Neural cell (in vitro differentiated cells): ENCODE data around the gene MUC12. TPM values are rescaled to one million over a fixed set of nuclear protein-coding genes. Genes with fewer than 3 reads are reported as not detected.

Experiments used
- H2AFZ ChIP-seq: fragments of 200-600, 300-800 bp; sonication (generic), shearing (Covaris generic); 2 replicates; pipeline ENCODE4 v1.6.0; 2014; ENCODE audit warnings: low read depth, mild to moderate bottlenecking, antibody characterized with exemption, low read length, moderate library complexity
- H3F3A ChIP-seq: fragments of 200-600 bp; shearing (Covaris generic); 2 replicates; pipeline ENCODE4 v1.6.1; 2016; ENCODE audit warnings: mild to moderate bottlenecking, moderate library complexity, mixed read lengths, antibody characterized with exemption, low read length; ENCODE audit not compliant: insufficient read depth, poor library complexity, severe bottlenecking
- H3K27ac ChIP-seq: fragments of 200-600, 300-800 bp; sonication (generic), shearing (Covaris generic); 2 replicates; pipeline ENCODE4 v1.5.1; 2014; ENCODE audit warnings: mild to moderate bottlenecking, low read length, moderate library complexity
- H3K27me3 ChIP-seq: fragments of 300-800, 200-600 bp; sonication (generic), shearing (Covaris generic); 2 replicates; pipeline ENCODE4 v1.6.0; 2014; ENCODE audit warnings: mild to moderate bottlenecking, low read depth, low read length, moderate library complexity; ENCODE audit not compliant: insufficient read depth
- H3K36me3 ChIP-seq: fragments of 300-800, 200-600 bp; sonication (generic), shearing (Covaris generic); 2 replicates; pipeline ENCODE4 v1.5.1; 2014; ENCODE audit warnings: mild to moderate bottlenecking, antibody characterized with exemption, low read length, moderate library complexity; ENCODE audit not compliant: insufficient read depth
- H3K4me2 ChIP-seq: fragments of 300-800, 200-600 bp; sonication (generic), shearing (Covaris generic); 2 replicates; pipeline ENCODE4 v1.6.0; 2014; ENCODE audit warnings: mild to moderate bottlenecking, low read length
- H3K4me3 ChIP-seq: fragments of 300-800, 200-600 bp; sonication (generic), shearing (Covaris generic); 2 replicates; pipeline ENCODE4 v1.5.1; 2014; ENCODE audit warnings: mild to moderate bottlenecking, low read length, moderate library complexity
- H3K79me2 ChIP-seq: fragments of 200-600 bp; shearing (Covaris generic); replicated peaks from 2 replicates; pipeline ENCODE4 v1.6.0; 2014; ENCODE audit warnings: mild to moderate bottlenecking, low read length, moderate library complexity; ENCODE audit not compliant: insufficient read depth
- H3K9ac ChIP-seq: fragments of 300-800, 200-600 bp; sonication (generic), shearing (Covaris generic); 2 replicates; pipeline ENCODE4 v1.6.1; 2016; ENCODE audit warnings: mild to moderate bottlenecking, low read length, mixed read lengths
- H3K9me2 ChIP-seq: fragments of 200-600 bp; shearing (Covaris generic); 2 replicates; pipeline ENCODE4 v1.6.1; 2016; ENCODE audit warnings: mild to moderate bottlenecking, low read length, mixed read lengths; ENCODE audit not compliant: insufficient read depth
- H3K9me3 ChIP-seq: fragments of 200-600, 300-800 bp; sonication (generic), shearing (Covaris generic); 2 replicates; pipeline ENCODE4 v1.6.1; 2016; ENCODE audit warnings: mild to moderate bottlenecking, mixed run types, low read length, moderate library complexity, mixed read lengths
- H4K20me1 ChIP-seq: fragments of 200-600 bp; shearing (Covaris generic); 2 replicates; pipeline ENCODE4 v1.6.1; 2016; ENCODE audit warnings: mild to moderate bottlenecking, mixed run types; ENCODE audit not compliant: insufficient read depth
- EP300 ChIP-seq: fragments of 450-650 bp; conservative IDR thresholded peaks from 2 replicates; pipeline ENCODE4 v1.6.1; 2014; ENCODE audit warnings: antibody characterized with exemption, mild to moderate bottlenecking, moderate library complexity; ENCODE audit not compliant: poor library complexity, severe bottlenecking
- EZH2 ChIP-seq: fragments of 200-600, 300-800 bp; shearing (Covaris generic), sonication (generic); IDR thresholded peaks from 2 replicates; pipeline ENCODE4 v1.6.1; 2014; ENCODE audit warnings: antibody characterized with exemption, low read length, borderline replicate concordance, mild to moderate bottlenecking; ENCODE audit not compliant: insufficient read depth, poor library complexity, severe bottlenecking
- MXI1 ChIP-seq: fragments of 450-650 bp; conservative IDR thresholded peaks from 2 replicates; pipeline ENCODE4 v1.6.1; 2014; ENCODE audit warnings: antibody characterized with exemption, mild to moderate bottlenecking; ENCODE audit not compliant: poor library complexity, severe bottlenecking
- POLR2AphosphoS5 ChIP-seq: IDR thresholded peaks from 2 replicates; pipeline ENCODE4 v1.6.1; 2012
- RAD21 ChIP-seq: fragments of 450-650 bp; conservative IDR thresholded peaks from 2 replicates; pipeline ENCODE4 v1.6.1; 2014; ENCODE audit warnings: antibody characterized with exemption, mild to moderate bottlenecking, moderate library complexity
- SMC3 ChIP-seq: fragments of 450-650 bp; conservative IDR thresholded peaks from 2 replicates; pipeline ENCODE4 v1.6.1; 2014; ENCODE audit warnings: antibody characterized with exemption, mild to moderate bottlenecking, moderate library complexity; ENCODE audit not compliant: poor library complexity
- TAF1 ChIP-seq: IDR thresholded peaks from 2 replicates; pipeline ENCODE4 v1.6.1; 2012; ENCODE audit warnings: low read depth
- polyA plus RNA-seq: library from polyadenylated mRNA; depleted of rRNA; stranded (reverse); fragments of >200 nt; gene quantifications from 2 replicates; pipeline ENCODE4 v1.2.3, GENCODE V29; 2014
- TF ChIP-seq, protein P1 (sequence below): fragments of 450-650 bp; IDR thresholded peaks from 2 replicates; pipeline ENCODE4 v1.5.1; 2014; ENCODE audit warnings: antibody characterized with exemption, mild to moderate bottlenecking, moderate library complexity; ENCODE audit not compliant: poor library complexity, severe bottlenecking
- TF ChIP-seq, protein P2 (sequence below): IDR thresholded peaks from 2 replicates; pipeline ENCODE4 v1.6.1; 2012; ENCODE audit warnings: borderline replicate concordance

Gene MUC12
- polyA plus RNA-seq, 1 donor from 2014 or later, result not detected

DNA sequence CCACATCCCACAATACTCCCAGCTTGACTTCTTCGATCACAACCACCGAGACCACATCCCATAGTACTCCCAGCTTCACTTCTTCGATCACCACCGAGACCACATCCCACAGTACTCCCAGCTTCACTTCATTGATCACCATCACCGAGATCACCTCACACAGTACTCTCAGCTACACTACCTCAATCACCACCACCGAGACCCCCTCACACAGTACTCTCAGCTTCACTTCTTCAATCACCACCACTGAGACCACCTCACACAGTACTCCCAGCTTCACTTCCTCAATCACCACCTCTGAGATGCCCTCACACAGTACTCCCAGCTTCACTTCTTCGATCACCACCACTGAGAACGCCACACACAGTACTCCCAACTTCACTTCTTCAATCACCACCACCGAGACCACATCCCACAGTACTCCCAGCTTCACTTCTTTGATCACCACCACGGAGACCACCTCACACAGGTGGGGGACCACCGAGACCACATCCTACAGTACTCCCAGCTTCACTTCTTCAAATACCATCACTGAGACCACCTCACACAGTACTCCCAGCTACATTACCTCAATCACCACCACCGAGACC lies 11.4 kb upstream of the MUC12 start:
- no peak overlapping the region for H3K4me2 ChIP-seq

DNA sequence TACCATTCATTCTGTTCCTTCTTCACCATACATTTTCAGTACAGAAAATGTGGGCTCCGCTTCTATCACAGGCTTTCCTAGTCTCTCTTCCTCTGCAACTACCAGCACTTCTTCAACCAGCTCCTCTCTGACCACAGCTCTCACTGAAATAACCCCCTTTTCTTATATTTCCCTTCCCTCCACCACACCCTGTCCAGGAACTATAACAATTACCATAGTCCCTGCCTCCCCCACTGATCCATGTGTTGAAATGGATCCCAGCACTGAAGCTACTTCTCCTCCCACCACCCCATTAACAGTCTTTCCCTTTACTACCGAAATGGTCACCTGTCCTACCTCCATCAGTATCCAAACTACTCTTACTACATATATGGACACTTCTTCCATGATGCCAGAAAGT lies 9.5 kb upstream of the MUC12 start:
- H3K4me3 ChIP-seq, result no peak overlapping the region
- H4K20me1 ChIP-seq, result no peaks in the 10 kb centered on the region

More for the DNA sequence above, 11.4 kb upstream of the MUC12 start:
- Histone ChIP-seq H3K79me2 (no peaks in the 10 kb centered on the region), H3K9ac (no peak overlapping the region), H4K20me1 (no peaks in the 10 kb centered on the region), H3K27ac (no peak overlapping the region), H2AFZ (no peak overlapping the region), H3K9me2 (no peaks in the 10 kb centered on the region), H3K9me3 (peaks cover 3% of the 10 kb centered on the region), H3K27me3 (no peaks in the 10 kb centered on the region), H3K4me3 (no peak overlapping the region), H3K36me3 (no peaks in the 10 kb centered on the region), H3F3A (no peaks in the 10 kb centered on the region)
- TF ChIP-seq MXI1 (no peak), EZH2 (no peak), RAD21 (no peak), TAF1 (no peak), POLR2AphosphoS5 (no peak), EP300 (no peak), SMC3 (no peak)
- TF ChIP-seq, protein P1, sequence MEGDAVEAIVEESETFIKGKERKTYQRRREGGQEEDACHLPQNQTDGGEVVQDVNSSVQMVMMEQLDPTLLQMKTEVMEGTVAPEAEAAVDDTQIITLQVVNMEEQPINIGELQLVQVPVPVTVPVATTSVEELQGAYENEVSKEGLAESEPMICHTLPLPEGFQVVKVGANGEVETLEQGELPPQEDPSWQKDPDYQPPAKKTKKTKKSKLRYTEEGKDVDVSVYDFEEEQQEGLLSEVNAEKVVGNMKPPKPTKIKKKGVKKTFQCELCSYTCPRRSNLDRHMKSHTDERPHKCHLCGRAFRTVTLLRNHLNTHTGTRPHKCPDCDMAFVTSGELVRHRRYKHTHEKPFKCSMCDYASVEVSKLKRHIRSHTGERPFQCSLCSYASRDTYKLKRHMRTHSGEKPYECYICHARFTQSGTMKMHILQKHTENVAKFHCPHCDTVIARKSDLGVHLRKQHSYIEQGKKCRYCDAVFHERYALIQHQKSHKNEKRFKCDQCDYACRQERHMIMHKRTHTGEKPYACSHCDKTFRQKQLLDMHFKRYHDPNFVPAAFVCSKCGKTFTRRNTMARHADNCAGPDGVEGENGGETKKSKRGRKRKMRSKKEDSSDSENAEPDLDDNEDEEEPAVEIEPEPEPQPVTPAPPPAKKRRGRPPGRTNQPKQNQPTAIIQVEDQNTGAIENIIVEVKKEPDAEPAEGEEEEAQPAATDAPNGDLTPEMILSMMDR, result no peak
- TF ChIP-seq, protein P2, sequence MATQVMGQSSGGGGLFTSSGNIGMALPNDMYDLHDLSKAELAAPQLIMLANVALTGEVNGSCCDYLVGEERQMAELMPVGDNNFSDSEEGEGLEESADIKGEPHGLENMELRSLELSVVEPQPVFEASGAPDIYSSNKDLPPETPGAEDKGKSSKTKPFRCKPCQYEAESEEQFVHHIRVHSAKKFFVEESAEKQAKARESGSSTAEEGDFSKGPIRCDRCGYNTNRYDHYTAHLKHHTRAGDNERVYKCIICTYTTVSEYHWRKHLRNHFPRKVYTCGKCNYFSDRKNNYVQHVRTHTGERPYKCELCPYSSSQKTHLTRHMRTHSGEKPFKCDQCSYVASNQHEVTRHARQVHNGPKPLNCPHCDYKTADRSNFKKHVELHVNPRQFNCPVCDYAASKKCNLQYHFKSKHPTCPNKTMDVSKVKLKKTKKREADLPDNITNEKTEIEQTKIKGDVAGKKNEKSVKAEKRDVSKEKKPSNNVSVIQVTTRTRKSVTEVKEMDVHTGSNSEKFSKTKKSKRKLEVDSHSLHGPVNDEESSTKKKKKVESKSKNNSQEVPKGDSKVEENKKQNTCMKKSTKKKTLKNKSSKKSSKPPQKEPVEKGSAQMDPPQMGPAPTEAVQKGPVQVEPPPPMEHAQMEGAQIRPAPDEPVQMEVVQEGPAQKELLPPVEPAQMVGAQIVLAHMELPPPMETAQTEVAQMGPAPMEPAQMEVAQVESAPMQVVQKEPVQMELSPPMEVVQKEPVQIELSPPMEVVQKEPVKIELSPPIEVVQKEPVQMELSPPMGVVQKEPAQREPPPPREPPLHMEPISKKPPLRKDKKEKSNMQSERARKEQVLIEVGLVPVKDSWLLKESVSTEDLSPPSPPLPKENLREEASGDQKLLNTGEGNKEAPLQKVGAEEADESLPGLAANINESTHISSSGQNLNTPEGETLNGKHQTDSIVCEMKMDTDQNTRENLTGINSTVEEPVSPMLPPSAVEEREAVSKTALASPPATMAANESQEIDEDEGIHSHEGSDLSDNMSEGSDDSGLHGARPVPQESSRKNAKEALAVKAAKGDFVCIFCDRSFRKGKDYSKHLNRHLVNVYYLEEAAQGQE, result no peak

More for the DNA sequence above, 9.5 kb upstream of the MUC12 start:
- peaks cover 3% of the 10 kb centered on the region for H3K9me3 ChIP-seq
- peaks cover 10% of the 10 kb centered on the region for H3K27me3 ChIP-seq
- no peak overlapping the region for H3K4me2 ChIP-seq
- H3K9ac ChIP-seq, result no peak overlapping the region
- H3K9me2 ChIP-seq, result no peaks in the 10 kb centered on the region
- no peaks in the 10 kb centered on the region for H3K79me2 ChIP-seq
- H3K36me3 ChIP-seq, result no peaks in the 10 kb centered on the region
- TF ChIP-seq, protein P2, result no peak
- TF ChIP-seq SMC3, result no peak
- TF ChIP-seq, protein P1, result no peak
- TF ChIP-seq EP300, result no peak
- no peak for TF ChIP-seq TAF1
- no peak for TF ChIP-seq POLR2AphosphoS5
- no peak for TF ChIP-seq EZH2
- no peak for TF ChIP-seq RAD21
- no peak for TF ChIP-seq MXI1
- H3K27ac ChIP-seq, result no peak overlapping the region
- H3F3A ChIP-seq, result no peaks in the 10 kb centered on the region
- no peak overlapping the region for H2AFZ ChIP-seq
